ENCODE results near the gene FAM114A2. TPM values are rescaled to one million over a fixed set of nuclear protein-coding genes. Genes with fewer than 3 reads are reported as not detected.
"Not testable (repeated sequence)": the region's sequence is repeated elsewhere in the genome, so short reads cannot be mapped to it uniquely, and the experiment has no call there.

The FAM114A2 gene
- total RNA-seq, 4 donors from 2014 or later, result 17.4 to 20.5 (median 17.9) TPM

- TF ChIP-seq POLR2A (IDR thresholded peaks at IDR 0.05; ENCODE audit: low read depth), result no peak
- TF ChIP-seq POLR2AphosphoS5 (IDR thresholded peaks at IDR 0.05), result no peak
- no peak for TF ChIP-seq CTCF (IDR thresholded peaks at IDR 0.05)
- no peak for TF ChIP-seq EP300 (IDR thresholded peaks at IDR 0.05)
- H3K27me3 ChIP-seq, result no peaks in the 10 kb centered on the region
- intact Hi-C loops (cut with DNase I), result no loop called here
- H3K27ac ChIP-seq (replicated peaks in 1 of 4), result peak overlapping the region; percentile 83 to 91 (median 88)
- no peaks in the 10 kb centered on the region for H3K9me3 ChIP-seq
- no peak for DNase-seq (ENCODE audit: extremely low spot score)
- H3K4me3 ChIP-seq, result peak overlapping the region; percentile 78 to 86 (median 80)
- 37% methylated on average over 1 of the region's 1 CpG for WGBS
- H3K36me3 ChIP-seq, result no peaks in the 10 kb centered on the region
- H3K4me1 ChIP-seq, result peaks cover 47 to 64% (median 54%) of the 10 kb centered on the region in 4 donors
Observed at GRCh38 chr5:154039458-154039829, 734 bp upstream of the FAM114A2 start.

DNA sequence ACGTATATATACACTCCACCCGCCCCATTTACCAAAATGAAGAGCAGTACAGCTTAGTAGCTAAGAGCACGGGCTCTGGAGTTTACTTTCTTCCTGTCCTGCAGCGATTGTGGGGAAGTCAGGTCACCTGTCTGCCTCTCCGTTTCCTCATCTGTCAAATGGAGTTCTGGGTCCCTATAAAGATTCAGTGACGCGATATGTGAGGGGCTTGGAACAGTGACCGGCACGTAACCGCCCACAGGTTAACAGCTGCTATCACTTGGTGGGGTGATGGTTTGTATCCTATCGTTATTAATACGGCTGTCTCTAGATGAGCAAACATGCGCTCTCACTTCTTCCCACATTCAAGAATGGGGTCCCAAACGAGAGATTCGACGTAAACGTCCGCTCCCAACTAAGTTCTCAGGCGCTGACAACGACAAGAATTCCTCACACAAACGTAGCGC is 426 bp downstream of the FAM114A2 start:
- WGBS, result under 1% methylated on average over 11 of the region's 22 CpGs
- DNase-seq (ENCODE audit: extremely low spot score), result no peak
- Histone ChIP-seq H3K27me3 (no peaks in the 10 kb centered on the region), H3K36me3 (peaks cover 0 to 9% (median under 1%) of the 10 kb centered on the region in 4 donors), H3K27ac (replicated peaks in 1 of 4) (peak overlapping the region; percentile 83 to 91 (median 88)), H3K4me3 (peak overlapping the region; percentile 78 to 86 (median 80)), H3K4me1 (peaks cover 41 to 55% (median 47%) of the 10 kb centered on the region in 4 donors), H3K9me3 (no peaks in the 10 kb centered on the region)
- no peak for TF ChIP-seq POLR2A (IDR thresholded peaks at IDR 0.05; ENCODE audit: low read depth)
- no peak for TF ChIP-seq CTCF (IDR thresholded peaks at IDR 0.05)
- no peak for TF ChIP-seq EP300 (IDR thresholded peaks at IDR 0.05)
- no peak for TF ChIP-seq POLR2AphosphoS5 (IDR thresholded peaks at IDR 0.05)
- intact Hi-C loops (cut with DNase I), result no loop called here

GRCh38 chr5:154034944-154035343 is 3.8 kb downstream of the FAM114A2 start:
- Histone ChIP-seq H3K4me3 (no peak overlapping the region), H3K27me3 (no peaks in the 10 kb centered on the region), H3K4me1 (peaks cover 15 to 25% (median 21%) of the 10 kb centered on the region in 4 donors), H3K27ac (replicated peaks in 1 of 4) (no peak overlapping the region), H3K36me3 (peaks cover 0 to 35% (median 14%) of the 10 kb centered on the region in 4 donors), H3K9me3 (no peaks in the 10 kb centered on the region)
- intact Hi-C loops (cut with DNase I), result no loop called here
- no peak for DNase-seq (ENCODE audit: extremely low spot score)
- 97% methylated on average over 3 of the region's 3 CpGs for WGBS
- TF ChIP-seq POLR2A (IDR thresholded peaks at IDR 0.05; ENCODE audit: low read depth) (no peak), POLR2AphosphoS5 (IDR thresholded peaks at IDR 0.05) (no peak), EP300 (IDR thresholded peaks at IDR 0.05) (no peak)

DNA sequence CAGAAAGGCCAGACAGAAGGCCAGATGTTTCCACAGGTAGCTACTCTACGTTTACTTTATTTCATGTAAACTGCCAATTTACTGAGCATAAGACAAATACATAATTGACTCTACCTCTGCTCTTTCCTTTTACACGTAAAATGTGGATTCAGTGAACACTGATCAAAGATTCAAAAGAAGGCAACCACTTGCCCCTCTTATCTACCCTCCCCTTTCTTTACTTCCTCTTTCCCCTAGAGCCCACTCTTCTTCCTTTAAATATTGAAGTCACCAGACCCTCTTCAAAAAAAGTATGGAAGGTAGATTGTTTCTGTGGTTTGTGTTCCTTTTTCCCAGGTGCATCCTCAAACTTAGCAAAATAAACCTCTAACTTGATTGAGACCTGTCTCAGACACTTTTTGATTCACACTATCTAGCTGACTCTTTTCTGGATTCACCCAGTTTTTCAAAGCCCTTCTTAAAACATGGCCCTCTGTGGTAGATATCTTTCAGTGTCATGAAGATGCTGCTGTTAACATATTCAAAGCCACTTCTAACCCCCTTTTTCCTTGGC is 6.7 kb downstream of the FAM114A2 start:
- intact Hi-C loops (cut with DNase I), result no loop called here
- Histone ChIP-seq H3K4me3 (no peak overlapping the region), H3K9me3 (no peaks in the 10 kb centered on the region), H3K27ac (replicated peaks in 1 of 4) (no peak overlapping the region), H3K36me3 (peaks cover 14 to 60% (median 33%) of the 10 kb centered on the region in 4 donors), H3K4me1 (peaks cover 0 to 6% (median 2%) of the 10 kb centered on the region in 4 donors), H3K27me3 (no peaks in the 10 kb centered on the region)
- no peak for TF ChIP-seq POLR2A (IDR thresholded peaks at IDR 0.05; ENCODE audit: low read depth)
- TF ChIP-seq CTCF (IDR thresholded peaks at IDR 0.05), result no peak
- no peak for TF ChIP-seq EP300 (IDR thresholded peaks at IDR 0.05)
- TF ChIP-seq POLR2AphosphoS5 (IDR thresholded peaks at IDR 0.05), result no peak
- 68% methylated on average over 2 of the region's 2 CpGs for WGBS
- no peak for DNase-seq (ENCODE audit: extremely low spot score)

DNA sequence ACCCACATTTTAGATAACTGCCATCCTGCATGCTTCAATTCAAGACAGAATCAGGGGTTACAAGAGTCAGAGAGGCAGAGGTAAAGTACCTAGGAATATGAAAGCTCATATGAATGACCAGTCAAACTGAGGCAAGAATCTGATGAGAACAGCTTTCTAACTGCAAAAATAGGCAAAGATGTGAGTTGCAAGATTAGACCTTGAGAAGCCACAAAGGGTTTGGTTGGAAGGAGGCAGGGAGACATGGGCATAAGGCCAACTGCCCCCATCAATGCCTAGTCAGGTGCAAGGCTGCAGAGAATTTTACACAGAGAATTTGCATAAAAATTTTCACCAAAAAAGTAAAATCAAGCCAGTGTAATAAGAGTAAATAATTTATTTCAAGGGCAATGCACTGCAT is 12.8 kb downstream of the FAM114A2 start:
- no peak overlapping the region for H3K4me3 ChIP-seq
- intact Hi-C loops (cut with DNase I), result no loop called here
- H3K27ac ChIP-seq (replicated peaks in 1 of 4), result no peak overlapping the region
- H3K36me3 ChIP-seq, result peaks cover 24 to 81% (median 42%) of the 10 kb centered on the region in 4 donors
- no peaks in the 10 kb centered on the region for H3K4me1 ChIP-seq
- no peak for DNase-seq (ENCODE audit: extremely low spot score)
- no peaks in the 10 kb centered on the region for H3K9me3 ChIP-seq
- TF ChIP-seq POLR2A (IDR thresholded peaks at IDR 0.05; ENCODE audit: low read depth) (no peak), CTCF (IDR thresholded peaks at IDR 0.05) (no peak), POLR2AphosphoS5 (IDR thresholded peaks at IDR 0.05) (no peak), EP300 (IDR thresholded peaks at IDR 0.05) (no peak)
- H3K27me3 ChIP-seq, result no peaks in the 10 kb centered on the region

GRCh38 chr5:154018919-154019318 is 19.8 kb downstream of the FAM114A2 start:
- H3K36me3 ChIP-seq, result peaks cover 0 to 44% (median 16%) of the 10 kb centered on the region in 4 donors
- H3K27ac ChIP-seq (replicated peaks in 1 of 4); H3K27me3 ChIP-seq; DNase-seq (ENCODE audit: extremely low spot score); H3K9me3 ChIP-seq; H3K4me1 ChIP-seq; intact Hi-C loops (cut with DNase I); H3K4me3 ChIP-seq: not testable (repeated sequence)
- WGBS, result 96% methylated on average over 1 of the region's 1 CpG

Data from esophagus muscularis mucosa (tissue), 4 donors.